SKM-1 treated with dmso at 0.1 percent for 144 hours (cell line): ENCODE results near the gene DENND4A.

Source experiments
- DNase-seq: peaks from one replicate; lab custom pipeline; 2025; ENCODE audit not compliant: unreplicated experiment; lab: John Stamatoyannopoulos, UW

Gene DENND4A

DNA sequence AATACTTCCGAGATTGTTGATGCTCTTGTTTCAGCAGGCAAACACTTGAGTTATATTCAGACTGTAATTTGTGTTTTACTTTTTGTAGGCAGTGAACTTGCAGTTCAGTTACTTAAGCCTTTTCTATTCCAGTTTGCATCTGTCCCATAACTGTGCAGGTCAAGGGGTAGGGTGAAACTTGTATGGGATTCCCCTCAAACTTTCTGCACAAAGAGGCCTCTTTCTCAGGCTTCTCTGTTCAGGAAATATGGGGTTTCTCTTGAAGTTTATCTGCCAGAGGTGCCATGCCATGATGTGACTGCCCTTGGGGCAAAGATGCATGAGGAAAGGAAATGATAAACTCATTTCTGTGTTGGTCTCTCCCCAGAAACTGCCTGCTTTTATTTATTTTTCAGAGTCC, 103.6 kb downstream of the DENND4A start:
- no peak for DNase-seq

DNA sequence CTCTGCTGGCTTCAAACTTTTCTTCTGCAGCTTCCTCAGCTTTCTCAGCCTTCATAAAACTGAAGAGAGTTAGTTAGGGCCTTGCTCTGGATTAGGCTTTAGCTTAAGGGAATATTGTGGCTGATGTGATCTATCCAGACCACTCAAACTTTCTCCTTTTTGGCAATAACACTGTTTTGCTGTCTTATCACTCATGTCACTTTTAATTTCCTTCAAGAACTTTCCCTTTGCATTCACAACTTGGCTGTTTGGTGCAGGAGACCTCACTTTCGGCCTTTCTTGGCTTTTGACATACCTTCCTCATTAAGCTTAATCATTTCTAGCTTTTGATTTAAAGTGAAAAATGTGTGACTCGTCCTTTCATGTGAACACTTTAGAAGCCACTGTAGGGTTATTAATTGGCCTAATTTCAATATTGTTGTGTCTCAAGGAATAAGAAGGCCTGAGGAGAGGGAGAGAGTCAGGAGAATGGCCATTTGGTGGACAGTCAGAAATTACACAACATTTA, 109.6 kb downstream of the DENND4A start:
- DNase-seq = no peak

DNA sequence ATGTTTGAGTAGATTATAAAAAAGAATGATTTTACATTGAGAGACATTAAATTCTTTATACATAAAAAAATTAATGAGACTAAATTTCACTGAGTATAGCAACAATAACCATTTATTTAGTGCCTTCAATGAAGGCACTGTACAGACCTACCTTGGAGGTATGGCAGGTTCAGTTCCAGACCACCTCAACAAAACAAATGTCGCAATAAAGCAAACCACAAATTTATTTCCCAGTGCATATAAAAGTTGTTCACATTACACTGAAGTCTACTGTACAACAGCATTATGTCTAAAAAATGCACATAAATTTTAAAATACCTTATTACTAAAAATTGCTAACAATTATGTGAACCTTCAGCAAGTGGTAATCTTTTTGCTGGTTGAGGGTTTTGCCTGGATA, 111.5 kb downstream of the DENND4A start:
- no peak for DNase-seq

DNA sequence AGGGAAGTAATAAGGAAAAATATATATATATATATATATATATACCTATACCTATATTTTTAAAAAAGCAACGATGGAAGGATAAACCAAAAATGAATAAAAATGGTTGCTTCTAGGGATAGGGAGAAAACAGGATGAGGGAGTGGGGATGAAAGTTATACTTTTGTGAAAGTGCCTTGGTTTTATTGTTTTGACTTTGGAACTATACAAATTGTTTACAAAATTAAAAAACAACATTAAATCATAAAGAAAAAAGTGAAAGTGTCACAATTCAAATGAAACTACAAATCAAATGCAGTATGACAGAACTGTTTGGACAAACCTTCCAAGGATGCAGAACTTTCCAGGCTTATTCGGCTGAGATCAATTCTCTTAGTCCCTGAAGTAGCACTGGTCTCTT, 116.0 kb downstream of the DENND4A start:
- no peak for DNase-seq

DNA sequence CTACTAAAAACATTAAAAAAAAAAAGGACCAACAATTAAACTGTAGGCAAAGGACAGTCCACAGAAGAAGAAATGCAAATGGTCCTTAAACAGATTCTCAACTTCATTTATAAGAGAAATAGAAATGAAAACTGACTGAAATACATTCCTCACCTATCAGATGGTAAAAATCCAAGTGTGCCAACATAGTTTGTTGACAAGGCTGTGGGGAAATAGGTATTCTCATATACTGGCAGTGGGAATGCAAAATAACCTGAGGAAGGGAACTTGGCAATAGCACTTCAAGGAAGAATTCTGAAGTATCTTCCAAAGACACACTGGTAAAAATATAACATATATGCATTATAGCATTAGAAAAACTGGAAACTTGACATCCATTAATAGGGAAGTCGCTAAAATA, 116.5 kb downstream of the DENND4A start:
- no peak for DNase-seq

DNA sequence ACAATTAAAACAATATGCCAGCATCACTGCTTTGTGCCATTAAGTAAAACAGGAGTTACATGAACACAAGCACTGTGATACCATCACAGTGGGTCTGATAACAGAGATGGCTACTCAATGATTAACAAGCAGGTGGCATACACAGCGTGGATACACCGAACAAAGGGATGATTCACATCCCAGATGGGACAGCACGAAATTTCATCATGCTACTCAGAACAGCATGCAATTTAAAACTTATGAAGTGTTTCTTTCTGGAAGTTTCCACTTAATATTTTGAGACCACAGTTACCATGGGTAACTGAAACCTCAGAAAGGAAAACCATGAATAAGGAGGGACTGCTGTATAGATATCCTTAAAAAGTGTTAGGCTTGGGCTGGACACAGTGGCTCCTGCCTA, 125.8 kb downstream of the DENND4A start:
- DNase-seq = no peak

- DNase-seq = no peak
Observed at GRCh38 chr15:65663521-65663920, 128.6 kb downstream of the DENND4A start.

- no peak for DNase-seq
Observed at GRCh38 chr15:65660927-65661326, 131.2 kb downstream of the DENND4A start.

DNA sequence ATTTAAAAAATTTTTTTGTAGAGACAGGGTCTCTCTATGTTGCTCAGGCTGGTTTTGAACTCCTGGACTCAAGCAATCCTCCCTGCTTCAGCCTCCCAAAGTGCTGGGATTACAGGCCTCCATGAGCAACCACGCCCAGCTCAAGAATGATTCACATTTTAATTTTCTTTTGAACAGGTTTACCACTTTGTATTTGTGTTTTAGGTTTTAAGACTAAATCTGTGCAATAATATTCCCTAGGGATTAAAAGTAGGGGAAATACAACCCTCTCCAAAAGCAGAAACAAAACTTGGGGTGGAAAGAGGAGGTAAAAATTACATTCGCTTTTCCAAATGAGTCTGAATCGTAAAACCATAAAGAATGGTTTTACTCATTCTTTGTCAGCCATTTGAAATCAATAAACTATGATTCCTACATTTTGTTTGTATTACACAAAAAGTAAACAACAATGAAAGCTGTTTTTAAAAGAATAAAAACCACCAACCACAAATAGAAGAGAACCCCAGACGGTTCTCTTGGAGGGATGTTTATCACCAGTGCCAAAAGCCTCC, 132.5 kb downstream of the DENND4A start:
- DNase-seq = no peak

DNA sequence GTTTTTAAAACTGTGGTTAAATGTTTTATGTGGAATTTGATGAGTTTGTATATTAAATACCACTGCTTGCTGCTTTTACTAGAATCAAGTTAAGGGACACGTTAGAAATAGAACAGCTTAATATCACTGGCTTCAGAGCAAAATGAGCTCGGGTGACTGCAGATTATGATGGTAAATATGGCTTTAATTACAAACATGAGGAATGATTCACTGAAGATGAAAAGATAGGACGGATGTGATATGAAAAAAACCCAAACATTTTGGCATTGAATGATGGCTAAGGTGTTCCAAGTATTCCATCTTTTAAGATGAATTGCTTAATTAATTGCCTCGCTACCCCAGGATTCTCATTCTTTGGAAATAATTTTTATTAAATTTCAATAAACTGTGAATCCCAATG, 136.6 kb downstream of the DENND4A start:
- no peak for DNase-seq

DNA sequence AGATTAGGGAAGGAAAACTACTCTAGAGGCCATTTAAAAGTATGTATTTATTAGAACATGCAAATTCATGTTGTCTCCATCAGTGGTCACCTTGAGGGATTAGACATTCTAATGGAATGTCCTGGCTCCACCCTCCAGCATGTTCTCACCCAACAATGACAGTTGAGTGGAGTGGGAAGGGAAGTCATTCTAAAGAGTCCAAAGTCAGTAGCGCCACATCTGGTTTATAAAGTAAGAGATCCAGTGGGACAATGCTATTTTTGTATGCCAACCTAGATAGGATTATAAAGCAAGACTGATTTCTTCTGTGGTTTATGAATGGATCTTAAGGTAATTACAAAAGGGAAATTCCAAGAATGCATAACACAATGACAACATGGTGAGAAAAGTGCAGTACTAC, 137.1 kb downstream of the DENND4A start:
- no peak for DNase-seq

GRCh38 chr15:65653801-65654521, 138.1 kb downstream of the DENND4A start:
- DNase-seq = no peak

- DNase-seq = no peak
Observed at GRCh38 chr15:65653341-65653740, 138.8 kb downstream of the DENND4A start.

GRCh38 chr15:65651831-65652749, 140.0 kb downstream of the DENND4A start:
- no peak for DNase-seq

DNA sequence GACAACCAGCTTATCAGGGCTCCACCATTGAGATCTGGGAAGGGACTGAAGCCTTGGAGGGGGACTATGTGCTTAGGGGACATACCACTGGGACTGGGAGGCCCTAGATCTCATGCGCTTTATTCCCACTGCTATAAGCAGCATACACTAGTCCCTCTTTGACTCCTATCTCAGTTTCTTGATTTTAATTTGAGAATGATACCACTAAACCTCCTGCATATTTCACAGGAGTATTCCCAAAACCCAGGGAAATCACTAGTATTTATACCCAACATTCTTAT, 141.1 kb downstream of the DENND4A start:
- no peak for DNase-seq

GRCh38 chr15:65650312-65651041, 141.6 kb downstream of the DENND4A start:
- DNase-seq = no peak

- no peak for DNase-seq
Observed at GRCh38 chr15:65646486-65646885, 145.6 kb downstream of the DENND4A start.

GRCh38 chr15:65645392-65645791, 146.7 kb downstream of the DENND4A start:
- no peak for DNase-seq

GRCh38 chr15:65644282-65644681, 147.8 kb downstream of the DENND4A start:
- no peak for DNase-seq

GRCh38 chr15:65642594-65642993, 149.5 kb downstream of the DENND4A start:
- DNase-seq = no peak

GRCh38 chr15:65641768-65642475, 150.2 kb downstream of the DENND4A start:
- no peak for DNase-seq
